ENCODE data around the gene TAGLN3.

GRCh38 chr3:112000966-112001365, 2.2 kb downstream of the TAGLN3 start:
- TF ChIP-seq CTCF (conservative IDR thresholded peaks at IDR 0.05; ENCODE audit: low read depth, low read length) (no peak), EZH2 (IDR thresholded peaks at IDR 0.05; ENCODE audit: borderline replicate concordance, low read depth, low read length, poor library complexity, severe bottlenecking) (no peak)
